Measurements from ENCODE around the gene EXOC4.
A peak's percentile ranks its signal among the peaks of the same experiment; 100 is the strongest.

Gene EXOC4

DNA sequence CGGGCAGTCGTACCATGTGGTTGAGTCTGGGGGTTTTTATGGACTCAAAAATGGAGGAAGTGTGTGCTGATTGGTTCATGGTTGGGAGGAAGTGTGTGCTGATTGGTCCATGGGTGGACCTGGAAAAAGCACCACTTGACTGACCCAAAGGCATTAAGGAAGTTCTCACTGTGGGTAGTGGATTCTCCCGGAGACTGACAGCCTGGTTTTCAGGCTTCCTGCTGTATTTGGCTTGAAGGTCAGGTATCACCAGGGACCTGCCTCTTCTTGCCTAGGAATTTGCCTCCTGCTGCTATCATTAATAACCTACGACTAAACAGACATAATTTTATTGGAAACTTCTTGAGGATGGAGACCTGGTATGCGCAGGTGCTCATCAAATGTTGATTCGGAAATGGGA lies 605.4 kb downstream of the EXOC4 start:
- no peak overlapping the region for H3K27ac ChIP-seq
- TF ChIP-seq, protein P1, sequence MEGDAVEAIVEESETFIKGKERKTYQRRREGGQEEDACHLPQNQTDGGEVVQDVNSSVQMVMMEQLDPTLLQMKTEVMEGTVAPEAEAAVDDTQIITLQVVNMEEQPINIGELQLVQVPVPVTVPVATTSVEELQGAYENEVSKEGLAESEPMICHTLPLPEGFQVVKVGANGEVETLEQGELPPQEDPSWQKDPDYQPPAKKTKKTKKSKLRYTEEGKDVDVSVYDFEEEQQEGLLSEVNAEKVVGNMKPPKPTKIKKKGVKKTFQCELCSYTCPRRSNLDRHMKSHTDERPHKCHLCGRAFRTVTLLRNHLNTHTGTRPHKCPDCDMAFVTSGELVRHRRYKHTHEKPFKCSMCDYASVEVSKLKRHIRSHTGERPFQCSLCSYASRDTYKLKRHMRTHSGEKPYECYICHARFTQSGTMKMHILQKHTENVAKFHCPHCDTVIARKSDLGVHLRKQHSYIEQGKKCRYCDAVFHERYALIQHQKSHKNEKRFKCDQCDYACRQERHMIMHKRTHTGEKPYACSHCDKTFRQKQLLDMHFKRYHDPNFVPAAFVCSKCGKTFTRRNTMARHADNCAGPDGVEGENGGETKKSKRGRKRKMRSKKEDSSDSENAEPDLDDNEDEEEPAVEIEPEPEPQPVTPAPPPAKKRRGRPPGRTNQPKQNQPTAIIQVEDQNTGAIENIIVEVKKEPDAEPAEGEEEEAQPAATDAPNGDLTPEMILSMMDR (conservative IDR thresholded peaks at IDR 0.05) = no peak

GRCh38 chr7:133859231-133859630 lies 606.4 kb downstream of the EXOC4 start:
- H3K27ac ChIP-seq = no peak overlapping the region
- TF ChIP-seq, protein P1 (conservative IDR thresholded peaks at IDR 0.05) = no peak

DNA sequence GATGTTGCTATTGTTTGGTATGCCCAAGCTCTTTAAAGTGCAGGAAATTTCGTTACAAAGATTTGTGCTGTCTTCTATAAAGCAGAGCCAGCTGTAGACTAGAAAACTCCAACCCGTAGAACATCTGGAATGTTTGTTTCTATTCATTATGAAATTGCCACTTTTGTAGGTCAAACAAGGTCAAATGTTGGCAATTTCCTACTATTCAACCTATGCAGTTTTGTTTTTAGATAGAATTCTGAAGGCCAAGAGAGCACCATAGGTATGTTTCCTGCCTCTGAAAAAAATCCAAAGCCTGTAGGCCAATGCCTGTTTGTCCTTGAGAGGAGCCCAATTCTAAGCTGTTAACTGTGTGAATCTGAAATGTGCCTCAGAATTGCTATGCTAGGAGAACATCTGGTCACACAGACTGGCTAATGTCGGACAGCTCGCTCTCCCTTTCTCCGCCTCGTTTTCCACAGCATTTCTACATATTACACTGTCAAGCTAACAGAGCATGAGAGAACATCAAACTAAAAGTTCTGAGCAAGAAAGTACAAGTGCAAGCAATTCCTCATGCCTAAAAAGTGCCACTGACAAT lies 607.1 kb downstream of the EXOC4 start:
- no peak overlapping the region for H3K27ac ChIP-seq
- TF ChIP-seq, protein P1 (conservative IDR thresholded peaks at IDR 0.05) = no peak

DNA sequence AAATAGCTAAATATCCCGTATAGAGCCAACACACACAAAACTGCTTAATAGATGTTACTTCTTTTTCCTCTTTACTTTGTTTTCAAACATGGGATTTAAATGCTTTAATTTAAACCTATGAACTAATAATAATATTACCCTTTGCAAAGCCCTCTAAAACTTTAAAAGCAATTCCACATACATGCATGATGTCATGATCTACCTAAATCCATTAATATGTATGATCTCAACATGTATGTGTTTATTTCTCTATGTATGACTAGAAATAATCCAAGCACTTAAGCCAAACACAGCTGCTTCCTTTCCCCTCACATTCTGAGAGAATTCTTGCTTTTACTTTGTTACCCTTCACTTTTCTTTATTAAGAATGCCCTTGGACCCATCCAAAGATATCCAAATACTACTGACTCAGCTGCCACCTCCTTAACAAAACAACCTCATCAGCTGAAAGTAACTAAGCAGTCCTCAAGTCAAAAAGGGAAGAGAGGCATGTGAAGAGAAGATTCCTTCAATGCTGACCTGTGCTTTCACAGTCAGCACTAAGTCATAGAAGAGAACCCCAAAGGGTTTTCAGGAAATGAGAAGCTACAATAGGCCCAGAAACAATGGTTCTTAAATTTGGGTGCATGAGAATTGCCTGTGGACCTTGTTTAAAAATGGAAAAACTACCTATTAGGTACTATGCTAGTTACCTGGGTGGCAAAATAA lies 607.9 kb downstream of the EXOC4 start:
- H3K27ac ChIP-seq = peak overlapping the region; percentile 73

GRCh38 chr7:133861876-133862275 lies 609.0 kb downstream of the EXOC4 start:
- TF ChIP-seq, protein P1 (conservative IDR thresholded peaks at IDR 0.05) = no peak
- H3K27ac ChIP-seq = peak overlapping the region; percentile 73

More for the DNA sequence above, 607.9 kb downstream of the EXOC4 start:
- TF ChIP-seq, protein P1 (conservative IDR thresholded peaks at IDR 0.05) = no peak

DNA sequence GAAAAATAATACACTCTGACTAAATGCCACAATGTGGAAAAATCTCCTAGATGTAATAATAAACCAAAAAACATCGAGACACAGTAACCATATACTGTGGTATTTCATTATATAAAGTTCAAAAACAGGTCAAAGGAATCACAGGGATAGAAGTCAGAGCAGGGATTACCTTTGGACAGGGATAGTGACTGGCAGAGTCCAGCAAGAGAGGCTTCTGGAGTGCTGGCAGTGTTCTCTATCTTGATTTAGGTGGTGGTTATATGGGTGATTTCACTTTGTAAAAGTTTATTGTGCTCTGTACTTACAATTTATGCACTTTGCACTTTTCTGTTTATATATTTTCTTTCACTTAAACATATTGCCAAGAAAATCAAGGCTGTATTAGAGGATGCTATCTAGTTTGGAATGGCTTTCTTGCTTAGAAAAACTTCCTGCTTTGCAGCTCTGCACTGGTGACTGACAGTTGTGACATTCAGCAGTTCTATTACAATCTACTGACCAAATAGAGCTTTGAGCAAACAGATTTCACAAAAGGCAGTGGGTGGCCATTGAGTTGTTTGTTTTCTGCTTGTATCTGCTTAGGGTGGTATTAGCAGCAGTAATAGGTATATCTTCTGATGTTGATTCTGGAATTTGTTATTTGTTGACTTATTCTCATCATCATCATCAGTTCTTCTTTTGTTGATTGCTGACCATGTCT lies 610.6 kb downstream of the EXOC4 start:
- TF ChIP-seq, protein P1 (conservative IDR thresholded peaks at IDR 0.05) = no peak
- peak overlapping the region; percentile 49 for H3K27ac ChIP-seq

DNA sequence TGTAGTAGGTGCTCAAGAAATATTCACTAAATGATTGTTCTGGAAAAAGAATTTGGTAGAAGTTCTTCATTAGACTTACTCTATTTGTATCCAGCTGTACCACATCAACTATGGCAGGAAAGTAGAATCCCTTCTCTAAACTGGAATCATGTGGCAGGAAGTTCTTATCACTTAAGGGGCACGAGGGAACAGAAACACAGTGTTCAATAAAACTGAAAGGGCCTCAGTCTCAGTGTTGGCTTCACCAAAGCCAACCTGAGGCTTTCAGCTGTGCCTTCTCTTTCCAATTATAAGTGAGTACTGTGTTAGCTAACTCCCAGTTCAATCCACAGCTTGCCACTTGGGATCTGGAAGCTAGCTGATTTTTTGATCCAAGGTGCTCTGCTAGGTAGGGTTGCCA lies 616.7 kb downstream of the EXOC4 start:
- no peak overlapping the region for H3K27ac ChIP-seq
- TF ChIP-seq, protein P1 (conservative IDR thresholded peaks at IDR 0.05) = no peak

Measured in VCaP (cell line).